ENCODE results near the gene FGD1.
A peak's percentile ranks its signal among the peaks of the same experiment; 100 is the strongest.

Gene FGD1

DNA sequence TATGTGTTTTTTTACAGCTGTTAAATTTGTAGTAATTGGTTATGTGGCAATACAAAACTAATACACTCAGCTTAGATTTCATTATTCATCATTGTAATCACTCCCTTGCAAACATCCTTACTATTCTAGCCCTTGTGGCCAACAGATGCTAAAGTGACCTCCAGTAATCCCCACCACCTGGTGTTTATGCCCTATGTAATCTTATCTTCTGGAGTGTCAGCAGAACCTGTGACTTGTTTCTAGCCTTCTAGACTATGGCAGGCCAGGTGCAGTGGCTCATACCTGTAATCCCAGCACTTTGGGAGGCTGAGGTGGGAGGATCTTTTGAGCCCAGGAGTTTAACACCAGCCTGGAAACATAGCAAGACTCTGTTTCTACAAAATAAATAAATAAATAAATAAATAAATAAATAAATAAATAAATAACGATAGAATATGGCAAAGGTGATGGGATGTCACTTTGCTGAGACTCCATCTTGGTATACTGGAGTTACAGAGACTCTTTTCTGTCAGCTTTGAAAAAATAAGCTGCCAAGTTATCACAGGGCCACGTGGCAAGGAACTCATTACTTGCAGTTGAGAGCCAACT is 68.1 kb downstream of the FGD1 start:
- no peaks in the 10 kb centered on the region for H3K4me1 ChIP-seq (ENCODE audit: control insufficient read depth, insufficient read depth, low read length)
- H3K27ac ChIP-seq (ENCODE audit: low read depth, low read length) = no peak overlapping the region

DNA sequence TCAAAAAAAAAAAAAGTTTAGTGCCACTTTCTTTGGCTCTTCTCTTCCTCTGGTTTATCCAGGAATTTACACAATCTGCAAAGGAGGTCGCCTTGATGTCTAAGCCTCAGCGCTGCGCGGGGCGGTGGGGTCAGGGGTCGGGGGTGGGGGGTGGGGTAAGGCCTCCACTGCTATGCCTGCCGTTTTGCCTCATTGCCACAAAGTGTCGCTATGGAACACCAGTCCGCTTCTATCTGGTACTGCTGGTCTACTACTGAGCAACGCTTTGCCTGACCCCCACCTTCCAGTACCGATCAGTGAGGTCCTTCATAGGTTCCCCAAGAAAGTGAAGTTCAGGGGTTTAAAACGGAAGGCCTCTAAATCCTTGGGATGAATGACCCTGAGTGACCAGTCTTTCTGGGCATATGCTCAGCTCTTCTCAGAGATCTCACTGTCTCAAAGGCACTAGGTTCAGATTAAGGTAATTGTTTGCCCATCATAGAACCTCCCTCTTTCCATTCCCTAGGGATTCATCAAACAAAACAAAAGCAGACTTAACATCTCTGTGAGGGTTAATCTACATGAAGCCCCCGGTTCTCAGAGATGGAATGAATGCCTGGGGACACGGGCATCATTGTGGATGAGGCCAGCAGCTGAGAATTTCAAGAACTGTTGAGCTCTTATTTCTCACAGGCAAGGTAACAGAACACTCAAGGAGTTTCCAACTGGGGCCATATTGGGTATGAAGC is 72.7 kb downstream of the FGD1 start:
- Histone ChIP-seq H3K9me3 (ENCODE audit: control insufficient read depth, insufficient read depth, low read depth, low read length) (peaks cover 2% of the 10 kb centered on the region; the same call in 1 of the 2 replicates), H3K4me3 (ENCODE audit: low read depth, low read length) (peak overlapping the region; percentile 16; the same call in 1 of the 2 replicates), H3K9ac (ENCODE audit: low read length) (no peak overlapping the region), H3K36me3 (ENCODE audit: control insufficient read depth, insufficient read depth, low read length) (no peaks in the 10 kb centered on the region), H3K4me1 (ENCODE audit: control insufficient read depth, insufficient read depth, low read length) (no peaks in the 10 kb centered on the region), H3K27ac (ENCODE audit: low read depth, low read length) (no peak overlapping the region), H3K27me3 (ENCODE audit: control insufficient read depth, insufficient read depth, low read length) (no peaks in the 10 kb centered on the region)

More for the DNA sequence above, 68.1 kb downstream of the FGD1 start:
- H3K9ac ChIP-seq (ENCODE audit: low read length) = no peak overlapping the region
- H3K9me3 ChIP-seq (ENCODE audit: control insufficient read depth, insufficient read depth, low read depth, low read length) = peaks cover 2% of the 10 kb centered on the region; the same call in 1 of the 2 replicates
- H3K27me3 ChIP-seq (ENCODE audit: control insufficient read depth, insufficient read depth, low read length) = no peaks in the 10 kb centered on the region
- H3K36me3 ChIP-seq (ENCODE audit: control insufficient read depth, insufficient read depth, low read length) = no peaks in the 10 kb centered on the region
- no peak overlapping the region for H3K4me3 ChIP-seq (ENCODE audit: low read depth, low read length)

DNA sequence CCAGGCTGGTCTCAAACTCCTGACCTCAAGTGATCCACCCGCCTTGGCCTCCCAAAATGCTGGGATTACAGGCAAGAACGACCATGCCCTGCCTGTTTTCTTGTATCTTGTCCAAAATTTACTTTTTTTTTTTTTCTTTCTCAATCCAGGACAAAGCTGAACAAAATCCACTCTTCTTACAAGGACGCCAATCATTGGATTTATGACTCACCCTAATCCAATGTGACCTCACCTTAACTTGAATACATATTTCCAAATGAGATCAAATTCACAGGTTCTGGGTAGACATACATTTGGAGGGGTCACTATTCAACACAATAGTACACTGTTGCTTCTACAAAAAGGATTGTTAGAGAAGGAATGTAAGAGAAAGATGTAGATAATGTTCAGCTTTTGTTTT is 73.9 kb downstream of the FGD1 start:
- Histone ChIP-seq H3K9me3 (ENCODE audit: control insufficient read depth, insufficient read depth, low read depth, low read length) (peaks cover 2% of the 10 kb centered on the region; the same call in 1 of the 2 replicates), H3K9ac (ENCODE audit: low read length) (no peak overlapping the region), H3K27ac (ENCODE audit: low read depth, low read length) (no peak overlapping the region), H3K4me3 (ENCODE audit: low read depth, low read length) (no peak overlapping the region), H3K4me1 (ENCODE audit: control insufficient read depth, insufficient read depth, low read length) (no peaks in the 10 kb centered on the region), H3K27me3 (ENCODE audit: control insufficient read depth, insufficient read depth, low read length) (no peaks in the 10 kb centered on the region), H3K36me3 (ENCODE audit: control insufficient read depth, insufficient read depth, low read length) (no peaks in the 10 kb centered on the region)

DNA sequence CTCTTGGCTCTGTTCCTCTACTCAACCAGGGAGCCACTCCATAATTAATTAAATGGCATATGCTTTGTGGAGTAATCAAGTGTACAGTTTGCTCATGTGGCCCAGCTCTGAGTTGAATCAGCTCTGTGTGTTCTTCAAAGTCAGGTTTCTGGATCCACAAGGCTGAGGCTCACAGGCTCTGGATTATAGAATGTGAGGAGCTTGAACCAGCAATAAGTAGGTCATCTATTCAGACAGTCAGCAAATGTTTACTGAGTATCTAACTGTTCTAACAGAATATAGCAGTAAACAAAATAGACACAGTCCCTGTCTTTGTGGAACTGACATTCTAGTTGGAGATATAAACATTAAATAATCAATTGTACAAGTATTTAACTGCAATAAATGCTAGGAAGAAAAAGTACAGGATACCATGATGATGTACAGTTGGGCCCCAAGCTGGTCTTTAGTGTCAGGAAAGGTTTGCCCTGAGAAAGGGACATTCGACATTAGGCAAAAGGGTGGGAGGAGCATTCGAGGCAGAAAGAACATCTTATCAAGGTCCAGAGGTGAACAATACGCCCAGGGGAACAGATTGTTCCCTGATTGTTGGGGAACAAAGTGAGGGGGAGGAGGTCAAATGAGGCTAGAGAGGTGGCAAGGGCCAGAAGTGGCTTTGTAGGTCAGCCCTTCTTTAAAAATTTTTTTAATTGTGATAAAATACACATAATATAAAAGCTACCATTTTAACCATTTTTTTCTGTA is 76.3 kb downstream of the FGD1 start:
- H3K9me3 ChIP-seq (ENCODE audit: control insufficient read depth, insufficient read depth, low read depth, low read length) = peaks cover 3% of the 10 kb centered on the region; the same call in 1 of the 2 replicates
- H3K27ac ChIP-seq (ENCODE audit: low read depth, low read length) = no peak overlapping the region
- H3K4me3 ChIP-seq (ENCODE audit: low read depth, low read length) = no peak overlapping the region
- no peak overlapping the region for H3K9ac ChIP-seq (ENCODE audit: low read length)
- H3K36me3 ChIP-seq (ENCODE audit: control insufficient read depth, insufficient read depth, low read length) = no peaks in the 10 kb centered on the region
- H3K27me3 ChIP-seq (ENCODE audit: control insufficient read depth, insufficient read depth, low read length) = no peaks in the 10 kb centered on the region
- peaks cover 5% of the 10 kb centered on the region; the same call in 1 of the 2 replicates for H3K4me1 ChIP-seq (ENCODE audit: control insufficient read depth, insufficient read depth, low read length)

DNA sequence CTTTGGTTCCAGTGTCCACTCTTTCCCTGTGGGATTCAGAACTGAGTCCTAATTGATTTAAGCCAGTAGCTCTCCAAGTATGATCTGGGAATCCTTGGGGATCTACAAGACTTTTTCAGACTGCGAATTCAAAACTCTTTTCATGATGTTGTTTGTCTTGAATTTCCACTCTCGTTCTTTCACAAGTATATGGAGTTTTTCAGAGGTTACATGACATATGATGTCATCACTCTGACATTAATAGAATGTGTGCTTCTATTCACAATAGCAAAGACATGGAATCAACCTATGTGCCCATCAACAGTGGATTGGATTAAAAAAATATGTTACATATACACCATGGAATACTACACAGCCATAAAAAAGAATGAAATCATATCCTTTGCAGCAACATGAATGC is 79.1 kb downstream of the FGD1 start:
- Histone ChIP-seq H3K27me3 (ENCODE audit: control insufficient read depth, insufficient read depth, low read length) (no peaks in the 10 kb centered on the region), H3K4me3 (ENCODE audit: low read depth, low read length) (no peak overlapping the region), H3K4me1 (ENCODE audit: control insufficient read depth, insufficient read depth, low read length) (peaks cover 5% of the 10 kb centered on the region; the same call in 1 of the 2 replicates), H3K27ac (ENCODE audit: low read depth, low read length) (no peak overlapping the region), H3K36me3 (ENCODE audit: control insufficient read depth, insufficient read depth, low read length) (no peaks in the 10 kb centered on the region), H3K9ac (ENCODE audit: low read length) (no peak overlapping the region), H3K9me3 (ENCODE audit: control insufficient read depth, insufficient read depth, low read depth, low read length) (peaks cover 3% of the 10 kb centered on the region; the same call in 1 of the 2 replicates)

DNA sequence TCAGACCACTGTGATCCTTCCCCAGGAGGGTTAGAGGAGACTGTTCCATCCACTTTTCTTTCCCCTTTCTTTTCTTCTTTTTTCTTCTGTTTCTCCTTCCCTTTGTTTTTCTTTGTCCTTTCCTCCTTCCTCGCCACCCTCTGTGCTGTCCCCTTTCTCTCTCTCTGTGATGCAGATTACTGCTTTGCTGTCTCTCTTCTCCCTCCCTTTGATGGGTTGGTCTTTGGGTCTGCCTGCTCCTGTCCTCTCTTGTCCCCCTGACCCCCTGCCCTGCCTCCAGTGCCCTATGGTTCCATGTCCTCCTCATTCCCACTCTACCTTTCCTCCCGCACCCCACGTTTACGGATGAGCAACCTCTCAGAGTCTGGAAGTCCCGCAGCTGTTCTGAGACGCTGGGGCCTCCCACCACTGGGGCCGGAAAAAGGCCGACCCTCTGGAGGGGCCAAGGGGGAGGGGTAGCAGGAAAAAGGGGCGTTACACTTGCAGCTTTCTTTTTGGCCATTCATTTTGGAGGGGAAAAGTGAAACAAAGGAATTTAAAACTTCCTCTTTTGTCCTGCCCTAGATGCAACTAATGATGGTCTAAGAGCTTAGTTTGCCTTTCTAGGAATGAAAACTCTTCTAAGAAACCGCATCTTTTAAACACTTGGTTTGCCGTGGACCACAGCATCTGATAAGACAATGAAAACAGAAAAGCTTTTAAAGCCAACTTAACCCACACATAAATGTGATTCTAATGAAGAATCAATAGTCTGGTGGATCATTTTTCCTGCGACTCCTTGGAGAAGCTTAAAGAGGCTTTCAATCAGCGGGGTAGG is 80.3 kb downstream of the FGD1 start:
- peak overlapping the region; percentile 25 for H3K9ac ChIP-seq (ENCODE audit: low read length)
- no peaks in the 10 kb centered on the region for H3K27me3 ChIP-seq (ENCODE audit: control insufficient read depth, insufficient read depth, low read length)
- H3K4me3 ChIP-seq (ENCODE audit: low read depth, low read length) = peak overlapping the region; percentile 37; the same call in 1 of the 2 replicates
- peaks cover 5% of the 10 kb centered on the region; the same call in 1 of the 2 replicates for H3K4me1 ChIP-seq (ENCODE audit: control insufficient read depth, insufficient read depth, low read length)
- peaks cover 3% of the 10 kb centered on the region; the same call in 1 of the 2 replicates for H3K9me3 ChIP-seq (ENCODE audit: control insufficient read depth, insufficient read depth, low read depth, low read length)
- peak overlapping the region; percentile 5; the same call in 1 of the 2 replicates for H3K27ac ChIP-seq (ENCODE audit: low read depth, low read length)
- no peaks in the 10 kb centered on the region for H3K36me3 ChIP-seq (ENCODE audit: control insufficient read depth, insufficient read depth, low read length)

DNA sequence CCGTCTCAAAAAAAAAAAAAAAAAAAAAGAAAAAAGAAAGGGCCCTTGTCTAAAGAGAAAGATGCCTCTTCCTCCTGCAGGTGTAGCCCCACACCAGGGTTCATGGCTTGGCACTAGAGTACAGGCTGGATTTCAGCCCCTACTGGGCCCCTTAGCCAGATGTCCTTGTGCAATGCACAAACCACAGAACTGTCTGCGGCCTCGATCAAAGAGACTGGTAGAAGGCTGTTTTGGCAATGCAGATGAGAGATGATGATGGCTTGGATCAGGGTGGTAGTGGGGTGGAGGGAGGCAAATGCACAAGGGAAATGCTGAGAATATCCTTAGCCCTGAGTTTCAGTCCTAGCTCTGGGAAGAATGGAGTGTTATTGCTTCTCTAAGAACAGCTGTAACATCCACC is 82.3 kb downstream of the FGD1 start:
- H3K9ac ChIP-seq (ENCODE audit: low read length) = no peak overlapping the region
- no peak overlapping the region for H3K4me3 ChIP-seq (ENCODE audit: low read depth, low read length)
- H3K9me3 ChIP-seq (ENCODE audit: control insufficient read depth, insufficient read depth, low read depth, low read length) = peaks cover 3% of the 10 kb centered on the region; the same call in 1 of the 2 replicates
- H3K27ac ChIP-seq (ENCODE audit: low read depth, low read length) = no peak overlapping the region
- H3K36me3 ChIP-seq (ENCODE audit: control insufficient read depth, insufficient read depth, low read length) = no peaks in the 10 kb centered on the region
- H3K27me3 ChIP-seq (ENCODE audit: control insufficient read depth, insufficient read depth, low read length) = no peaks in the 10 kb centered on the region
- peaks cover 5% of the 10 kb centered on the region; the same call in 1 of the 2 replicates for H3K4me1 ChIP-seq (ENCODE audit: control insufficient read depth, insufficient read depth, low read length)

DNA sequence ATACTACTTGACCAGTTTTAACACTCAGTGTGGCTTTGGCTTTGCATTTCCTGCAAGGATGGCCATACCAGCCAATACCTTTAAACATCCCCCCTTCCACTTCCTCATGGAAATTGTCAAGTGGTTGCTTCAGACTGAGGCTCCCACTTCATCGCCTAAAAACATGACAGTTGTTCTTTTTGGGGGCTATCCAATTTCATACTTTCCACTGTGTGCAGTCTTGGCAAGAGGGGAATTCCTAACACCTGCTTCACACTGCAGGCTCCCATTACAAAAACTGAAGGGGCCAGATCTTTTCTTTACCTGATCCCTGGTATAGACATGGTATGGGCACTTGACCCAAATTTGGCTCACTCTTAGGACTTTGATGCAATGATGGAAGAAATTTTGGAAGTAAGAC is 84.3 kb downstream of the FGD1 start:
- Histone ChIP-seq H3K9ac (ENCODE audit: low read length) (no peak overlapping the region), H3K4me1 (ENCODE audit: control insufficient read depth, insufficient read depth, low read length) (peaks cover 5% of the 10 kb centered on the region; the same call in 1 of the 2 replicates), H3K27ac (ENCODE audit: low read depth, low read length) (no peak overlapping the region), H3K27me3 (ENCODE audit: control insufficient read depth, insufficient read depth, low read length) (no peaks in the 10 kb centered on the region), H3K4me3 (ENCODE audit: low read depth, low read length) (no peak overlapping the region), H3K36me3 (ENCODE audit: control insufficient read depth, insufficient read depth, low read length) (no peaks in the 10 kb centered on the region), H3K9me3 (ENCODE audit: control insufficient read depth, insufficient read depth, low read depth, low read length) (peaks cover 3% of the 10 kb centered on the region; the same call in 1 of the 2 replicates)

DNA sequence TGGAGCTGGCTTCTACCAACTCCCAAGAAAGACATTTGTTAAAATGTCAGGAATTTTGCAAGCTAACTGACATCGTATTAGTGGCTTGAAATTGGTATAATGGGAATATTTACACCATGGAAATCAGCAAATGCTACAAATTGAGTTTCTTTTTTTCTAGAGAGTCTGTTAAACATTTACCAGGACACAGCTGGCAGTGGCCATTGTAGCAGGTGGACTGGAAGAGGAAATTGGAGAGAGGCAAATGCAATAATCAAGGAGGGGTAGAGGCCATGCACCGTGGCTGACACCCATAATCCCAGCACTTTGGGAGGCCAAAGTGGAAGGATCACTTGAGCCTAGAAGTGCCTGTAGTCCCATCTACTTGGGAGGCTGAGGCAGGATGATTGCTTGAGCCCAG is 88.8 kb downstream of the FGD1 start:
- no peaks in the 10 kb centered on the region for H3K27me3 ChIP-seq (ENCODE audit: control insufficient read depth, insufficient read depth, low read length)
- H3K4me1 ChIP-seq (ENCODE audit: control insufficient read depth, insufficient read depth, low read length) = no peaks in the 10 kb centered on the region
- H3K4me3 ChIP-seq (ENCODE audit: low read depth, low read length) = no peak overlapping the region
- H3K27ac ChIP-seq (ENCODE audit: low read depth, low read length) = no peak overlapping the region
- H3K9ac ChIP-seq (ENCODE audit: low read length) = no peak overlapping the region
- H3K36me3 ChIP-seq (ENCODE audit: control insufficient read depth, insufficient read depth, low read length) = no peaks in the 10 kb centered on the region
- no peaks in the 10 kb centered on the region; the same call in 1 of the 2 replicates for H3K9me3 ChIP-seq (ENCODE audit: control insufficient read depth, insufficient read depth, low read depth, low read length)

DNA sequence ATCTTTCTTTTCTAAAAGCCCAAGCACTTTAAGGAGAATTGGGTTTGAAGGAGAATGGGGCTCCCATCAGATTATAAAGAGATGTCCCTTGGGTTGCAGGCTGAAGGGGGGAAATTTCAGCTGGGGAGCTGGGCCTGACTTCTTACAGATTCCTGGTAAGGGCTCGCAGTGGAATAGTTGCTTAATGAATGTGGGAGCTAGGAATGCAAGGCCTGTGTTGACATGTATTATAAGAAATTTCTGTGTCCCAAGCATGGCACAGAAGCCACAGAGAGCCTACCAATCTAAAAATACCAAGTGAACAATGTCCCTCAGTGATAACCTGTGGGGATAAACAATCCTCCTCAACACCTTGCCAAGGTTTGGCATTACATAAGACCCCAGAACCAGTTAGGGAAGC is 98.9 kb downstream of the FGD1 start:
- Histone ChIP-seq H3K4me3 (ENCODE audit: low read depth, low read length) (no peak overlapping the region), H3K36me3 (ENCODE audit: control insufficient read depth, insufficient read depth, low read length) (no peaks in the 10 kb centered on the region), H3K9me3 (ENCODE audit: control insufficient read depth, insufficient read depth, low read depth, low read length) (no peaks in the 10 kb centered on the region; the same call in 1 of the 2 replicates), H3K27me3 (ENCODE audit: control insufficient read depth, insufficient read depth, low read length) (no peaks in the 10 kb centered on the region), H3K27ac (ENCODE audit: low read depth, low read length) (no peak overlapping the region), H3K9ac (ENCODE audit: low read length) (no peak overlapping the region), H3K4me1 (ENCODE audit: control insufficient read depth, insufficient read depth, low read length) (peaks cover 3% of the 10 kb centered on the region; the same call in 1 of the 2 replicates)

Measured in HUES6 (cell line).